Measurements from ENCODE around the gene BRD2. TPM values are rescaled to one million over a fixed set of nuclear protein-coding genes. Genes with fewer than 3 reads are reported as not detected.

BRD2 gene
- total RNA-seq, 1 donor from 2014 or later = 166 TPM

GRCh38 chr6:33007831-33008400 lies 39.5 kb downstream of the BRD2 start:
- no peaks in the 10 kb centered on the region for H3K9me3 Mint-ChIP-seq (ENCODE audit: unreplicated experiment)
- no peak for TF ChIP-seq CTCF (IDR thresholded peaks at IDR 0.05)
- no peaks in the 10 kb centered on the region for H3K36me3 Mint-ChIP-seq (ENCODE audit: unreplicated experiment)
- no peak overlapping the region for H3K4me3 Mint-ChIP-seq (ENCODE audit: unreplicated experiment)
- H3K27ac Mint-ChIP-seq (ENCODE audit: unreplicated experiment) = no peak overlapping the region
- H3K4me1 Mint-ChIP-seq (ENCODE audit: unreplicated experiment) = peaks cover 5% of the 10 kb centered on the region
- no peak for DNase-seq (ENCODE audit: extremely low spot score, unreplicated experiment)
- peaks cover 65% of the 10 kb centered on the region for H3K27me3 Mint-ChIP-seq (ENCODE audit: unreplicated experiment)

DNA sequence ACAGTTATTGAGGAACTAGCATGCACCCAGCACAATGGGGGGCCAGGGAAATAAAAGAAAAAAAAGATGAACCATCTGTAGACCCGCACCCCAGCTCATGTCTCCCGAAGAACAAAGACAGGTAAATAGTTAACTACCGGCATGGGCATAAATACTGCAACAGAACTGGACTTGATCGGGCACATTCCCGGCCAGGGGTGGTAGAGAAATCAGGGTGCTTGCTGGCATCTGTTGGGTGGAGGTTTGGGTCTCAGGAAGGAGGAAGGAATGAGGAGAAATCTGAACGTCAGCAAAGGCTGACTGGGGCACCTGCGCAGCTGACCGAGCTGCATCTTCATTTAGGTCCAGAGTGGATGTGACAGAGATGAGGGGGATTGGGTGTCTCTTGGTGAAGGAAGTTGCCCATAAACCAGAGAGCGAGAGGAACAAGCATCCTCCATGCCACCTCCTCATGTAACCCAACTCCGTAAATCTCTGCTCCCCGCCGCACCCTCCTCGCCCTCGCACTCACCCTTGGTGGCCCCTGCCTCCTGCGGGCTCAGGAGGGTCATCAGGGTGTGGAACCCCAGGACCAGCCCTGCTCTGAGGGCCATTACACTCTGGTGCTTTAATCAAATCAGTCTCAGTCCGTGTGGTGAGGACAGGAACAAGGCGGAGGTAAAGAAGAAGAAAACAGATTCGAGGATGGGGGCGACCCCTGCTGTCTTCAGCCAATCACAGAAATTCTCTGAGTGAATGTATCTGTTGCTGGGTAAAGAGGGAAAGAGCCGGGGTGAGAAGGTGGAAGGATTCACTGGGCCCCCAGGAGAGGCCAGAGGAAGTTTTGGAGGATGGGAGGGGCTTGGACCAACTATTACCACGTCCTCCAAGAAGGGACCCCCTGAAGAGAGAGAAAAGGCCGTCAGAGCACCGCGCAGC lies 40.8 kb downstream of the BRD2 start, which contains the start of gene HLA-DOA:
HLA-DOA (minus strand) TSS at position 648 of the 918 bp plus-strand sequence.
- Mint-ChIP-seq H3K9me3 (ENCODE audit: unreplicated experiment) (no peaks in the 10 kb centered on the region), H3K4me1 (ENCODE audit: unreplicated experiment) (peaks cover 5% of the 10 kb centered on the region), H3K36me3 (ENCODE audit: unreplicated experiment) (no peaks in the 10 kb centered on the region), H3K27me3 (ENCODE audit: unreplicated experiment) (peaks cover 64% of the 10 kb centered on the region), H3K27ac (ENCODE audit: unreplicated experiment) (no peak within 1 kb of the TSS), H3K4me3 (ENCODE audit: unreplicated experiment) (no peak within 1 kb of the TSS)
- no peak for TF ChIP-seq CTCF (IDR thresholded peaks at IDR 0.05)
- DNase-seq (ENCODE audit: extremely low spot score, unreplicated experiment) = no peak

DNA sequence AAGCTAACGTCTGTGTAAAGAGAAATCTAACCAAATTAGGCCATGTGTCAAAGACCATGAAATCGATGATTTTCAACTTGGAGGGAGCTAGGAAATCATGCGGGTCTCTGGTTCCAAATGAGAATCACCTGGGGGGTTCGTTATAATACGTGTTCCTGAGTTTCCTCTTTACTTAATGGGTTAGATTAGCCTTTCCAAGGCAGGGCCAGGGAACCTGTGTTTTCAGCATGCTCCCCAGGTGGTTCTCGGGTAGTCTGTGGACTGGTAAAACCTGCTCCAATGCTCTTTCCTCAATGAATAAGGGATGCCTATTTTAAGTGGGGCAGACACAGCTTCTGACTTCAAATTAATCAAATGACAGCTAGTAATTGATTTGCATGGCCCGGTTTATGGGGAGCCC lies 42.0 kb downstream of the BRD2 start:
- Mint-ChIP-seq H3K4me1 (ENCODE audit: unreplicated experiment) (peaks cover 6% of the 10 kb centered on the region), H3K36me3 (ENCODE audit: unreplicated experiment) (no peaks in the 10 kb centered on the region), H3K9me3 (ENCODE audit: unreplicated experiment) (no peaks in the 10 kb centered on the region), H3K27ac (ENCODE audit: unreplicated experiment) (no peak overlapping the region), H3K27me3 (ENCODE audit: unreplicated experiment) (peaks cover 62% of the 10 kb centered on the region), H3K4me3 (ENCODE audit: unreplicated experiment) (no peak overlapping the region)
- no peak for DNase-seq (ENCODE audit: extremely low spot score, unreplicated experiment)
- no peak for TF ChIP-seq CTCF (IDR thresholded peaks at IDR 0.05)

- H3K27me3 Mint-ChIP-seq (ENCODE audit: unreplicated experiment) = peaks cover 77% of the 10 kb centered on the region
- no peak for DNase-seq (ENCODE audit: extremely low spot score, unreplicated experiment)
- no peaks in the 10 kb centered on the region for H3K36me3 Mint-ChIP-seq (ENCODE audit: unreplicated experiment)
- no peak overlapping the region for H3K27ac Mint-ChIP-seq (ENCODE audit: unreplicated experiment)
- no peak overlapping the region for H3K4me3 Mint-ChIP-seq (ENCODE audit: unreplicated experiment)
- H3K4me1 Mint-ChIP-seq (ENCODE audit: unreplicated experiment) = peaks cover 4% of the 10 kb centered on the region
- no peaks in the 10 kb centered on the region for H3K9me3 Mint-ChIP-seq (ENCODE audit: unreplicated experiment)
- no peak for TF ChIP-seq CTCF (IDR thresholded peaks at IDR 0.05)
Observed at GRCh38 chr6:33013608-33014007, 45.2 kb downstream of the BRD2 start.
